HG03039 (cell line): ENCODE data around the gene AFAP1.

Experiments
- ATAC-seq: cut with Tn5 transposase; IDR thresholded peaks from one replicate; pipeline ENCODE4 v1.9.1; 2021; ENCODE audit warnings: mild to moderate bottlenecking, moderate library complexity; ENCODE audit not compliant: unreplicated experiment

The AFAP1 gene

GRCh38 chr4:7844594-7844991, 95.1 kb downstream of the AFAP1 start:
- ATAC-seq: no peak

- no peak for ATAC-seq
Measured at GRCh38 chr4:7843831-7844593, 95.6 kb downstream of the AFAP1 start.

- no peak for ATAC-seq
Measured at GRCh38 chr4:7842384-7843279, 97.0 kb downstream of the AFAP1 start.

GRCh38 chr4:7841894-7842293, 97.8 kb downstream of the AFAP1 start:
- no peak for ATAC-seq

GRCh38 chr4:7841071-7841470, 98.6 kb downstream of the AFAP1 start:
- no peak for ATAC-seq

- no peak for ATAC-seq
Measured at GRCh38 chr4:7839856-7840255, 99.8 kb downstream of the AFAP1 start.

- no peak for ATAC-seq
Measured at GRCh38 chr4:7838136-7838782, 101.4 kb downstream of the AFAP1 start.

- ATAC-seq: no peak
Measured at GRCh38 chr4:7837597-7838135, 102.0 kb downstream of the AFAP1 start.

GRCh38 chr4:7831858-7832730, 107.6 kb downstream of the AFAP1 start:
- no peak for ATAC-seq

GRCh38 chr4:7831330-7831729, 108.3 kb downstream of the AFAP1 start:
- ATAC-seq: no peak

- no peak for ATAC-seq
Measured at GRCh38 chr4:7830747-7831146, 108.9 kb downstream of the AFAP1 start.

- ATAC-seq: no peak
Measured at GRCh38 chr4:7829652-7830580, 109.7 kb downstream of the AFAP1 start.

- ATAC-seq: no peak
Measured at GRCh38 chr4:7828793-7829301, 110.8 kb downstream of the AFAP1 start.

- no peak for ATAC-seq
Measured at GRCh38 chr4:7828011-7828720, 111.5 kb downstream of the AFAP1 start.

- ATAC-seq: no peak
Measured at GRCh38 chr4:7827566-7827965, 112.1 kb downstream of the AFAP1 start.

- no peak for ATAC-seq
Measured at GRCh38 chr4:7826909-7827306, 112.8 kb downstream of the AFAP1 start.

- no peak for ATAC-seq
Measured at GRCh38 chr4:7826176-7826908, 113.3 kb downstream of the AFAP1 start.

GRCh38 chr4:7824218-7824617, 115.4 kb downstream of the AFAP1 start:
- ATAC-seq: no peak
